ENCODE results near the gene TASOR2. TPM values are rescaled to one million over a fixed set of nuclear protein-coding genes. Genes with fewer than 3 reads are reported as not detected.

TASOR2 gene
- total and polyA plus RNA-seq, 9 of the 15 experiments (the other 6 are each of a cell fraction or from before 2014, with no cell fraction given): 12.7 to 75.3 (median 52.3) TPM

DNA sequence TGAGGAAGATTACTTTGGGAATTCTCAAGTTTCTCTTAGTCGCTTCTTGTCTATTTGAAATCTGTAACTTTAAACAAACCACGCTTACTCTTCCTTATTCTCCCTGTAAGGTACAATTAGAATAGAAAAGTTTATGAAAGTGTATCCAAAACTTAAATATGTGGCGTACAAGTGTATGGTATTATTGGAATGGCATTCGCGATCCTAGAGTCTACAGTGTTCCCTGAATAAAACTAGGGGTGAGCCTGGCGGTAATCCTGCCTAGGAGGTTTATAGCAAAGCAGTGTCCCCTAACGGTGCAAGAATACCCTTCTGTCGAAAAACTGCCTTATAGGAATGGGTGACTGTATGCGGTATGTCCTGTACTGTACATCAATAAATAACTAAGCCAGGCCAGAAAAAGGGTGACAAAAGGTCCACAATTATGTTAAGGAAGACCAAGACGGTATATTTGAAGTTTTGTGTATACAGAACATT lies 1.2 kb downstream of the TASOR2 start:
- CTCF ChIA-PET (ENCODE audit: low intra/inter-chr PET ratio): interaction anchor here (1.1 kb wide), 1 partner anchor 187 kb away, joined by 3 read pairs; no protein-coding TSS in a partner anchor
- Histone ChIP-seq H3K27ac (ENCODE audit: extremely low read depth, low read depth, low read length) (peak overlapping the region; percentile 96), H3K4me1 (replicated peaks in 1 of 2; ENCODE audit: control insufficient read depth in 2 of 2, insufficient read depth in 2 of 2, low read length in 2 of 2) (peaks cover 18 to 24% of the 10 kb centered on the region in 2 experiments; a peak in 4 of 5 replicates), H3K9ac (ENCODE audit: insufficient read depth in 1 of 2, low read depth in 2 of 2, low read length in 2 of 2) (peak overlapping the region; percentile 89 to 97), H3K9me1 (ENCODE audit: control insufficient read depth, insufficient read depth, low read length) (no peaks in the 10 kb centered on the region), H3K4me2 (ENCODE audit: insufficient read depth, low read length) (peak overlapping the region; percentile 85), H3K9me3 (replicated peaks; ENCODE audit: control insufficient read depth, insufficient read depth, low read depth, low read length) (peaks cover 5% of the 10 kb centered on the region), H3K79me2 (ENCODE audit: control insufficient read depth, insufficient read depth, low read length) (peaks cover 62% of the 10 kb centered on the region), H2AFZ (ENCODE audit: low read depth, low read length) (no peak overlapping the region), H3K4me3 (peak overlapping the region; percentile 92), H3K27me3 (ENCODE audit: control insufficient read depth in 2 of 2, insufficient read depth in 2 of 2, low read length in 2 of 2) (no peaks in the 10 kb centered on the region), H3K36me3 (ENCODE audit: control insufficient read depth, insufficient read depth, low read length) (peaks cover 9% of the 10 kb centered on the region; the same call in 2 of the 3 replicates), H4K20me1 (replicated peaks; ENCODE audit: control insufficient read depth, insufficient read depth, low read length) (peaks cover 10% of the 10 kb centered on the region; the same call in 1 of the 2 replicates)
- in situ Hi-C loops (cut with MboI) (no loop called here), intact Hi-C loops (cut with micrococcal nuclease) (loop anchor here (5.0 kb wide), 1 partner anchor 206 kb away; the partner anchor contains the start of gene FBH1)
- DNase-seq (ENCODE audit: extremely low read depth in 1 of 4, low spot score in 3 of 4) (no peak), ATAC-seq (peak; percentile 16), FAIRE-seq (no peak)
- WGBS (ENCODE audit: insufficient coverage, low coverage, missing lambda C conversion rate): under 1% methylated on average over 10 of the region's 10 CpGs
- POLR2A ChIA-PET: interaction anchor here (1.8 kb wide), 1 partner anchor 16 kb away, joined by 6 read pairs; no protein-coding TSS in a partner anchor
- TSS peak; percentile 50 for BruUV-seq (replicated peaks)
- TF ChIP-seq ZNF311 (CRISPR knock-in tag; IDR thresholded peaks at IDR 0.05): no peak
- no peak for TF ChIP-seq MIER1 (IDR thresholded peaks at IDR 0.05; ENCODE audit: low read depth)
- TF ChIP-seq BDP1 (IDR thresholded peaks at IDR 0.05; ENCODE audit: insufficient read depth, insufficient read length): no peak
- TF ChIP-seq GTF2A2 (tag; IDR thresholded peaks at IDR 0.05): no peak
- TF ChIP-seq MAFK (IDR thresholded peaks at IDR 0.05; ENCODE audit: low read length): no peak
- no peak for TF ChIP-seq RNF2 (IDR thresholded peaks at IDR 0.05)
- TF ChIP-seq ATF1 (CRISPR knock-in tag; IDR thresholded peaks at IDR 0.05): no peak
- TF ChIP-seq ATF1 (tag; IDR thresholded peaks at IDR 0.05): no peak
- no peak for TF ChIP-seq ZNF124 (CRISPR knock-in tag; IDR thresholded peaks at IDR 0.05)
- no peak for TF ChIP-seq HNRNPH1 (optimal IDR thresholded peaks at IDR 0.05; ENCODE audit: low read depth, low read length)
- TF ChIP-seq ZNF134 (CRISPR knock-in tag; conservative IDR thresholded peaks at IDR 0.05): no peak
- no peak for TF ChIP-seq SIN3B (IDR thresholded peaks at IDR 0.05; ENCODE audit: low read depth)
- TF ChIP-seq NEUROD1 (IDR thresholded peaks at IDR 0.05; ENCODE audit: borderline replicate concordance, low read depth, low read length, partially characterized antibody): no peak
- TF ChIP-seq ZBTB1 (CRISPR knock-in tag; IDR thresholded peaks at IDR 0.05; ENCODE audit: borderline replicate concordance, low read depth): no peak
- no peak for TF ChIP-seq HNRNPLL (IDR thresholded peaks at IDR 0.05; ENCODE audit: low read depth, low read length, poor library complexity, severe bottlenecking)
- TF ChIP-seq, protein P1, sequence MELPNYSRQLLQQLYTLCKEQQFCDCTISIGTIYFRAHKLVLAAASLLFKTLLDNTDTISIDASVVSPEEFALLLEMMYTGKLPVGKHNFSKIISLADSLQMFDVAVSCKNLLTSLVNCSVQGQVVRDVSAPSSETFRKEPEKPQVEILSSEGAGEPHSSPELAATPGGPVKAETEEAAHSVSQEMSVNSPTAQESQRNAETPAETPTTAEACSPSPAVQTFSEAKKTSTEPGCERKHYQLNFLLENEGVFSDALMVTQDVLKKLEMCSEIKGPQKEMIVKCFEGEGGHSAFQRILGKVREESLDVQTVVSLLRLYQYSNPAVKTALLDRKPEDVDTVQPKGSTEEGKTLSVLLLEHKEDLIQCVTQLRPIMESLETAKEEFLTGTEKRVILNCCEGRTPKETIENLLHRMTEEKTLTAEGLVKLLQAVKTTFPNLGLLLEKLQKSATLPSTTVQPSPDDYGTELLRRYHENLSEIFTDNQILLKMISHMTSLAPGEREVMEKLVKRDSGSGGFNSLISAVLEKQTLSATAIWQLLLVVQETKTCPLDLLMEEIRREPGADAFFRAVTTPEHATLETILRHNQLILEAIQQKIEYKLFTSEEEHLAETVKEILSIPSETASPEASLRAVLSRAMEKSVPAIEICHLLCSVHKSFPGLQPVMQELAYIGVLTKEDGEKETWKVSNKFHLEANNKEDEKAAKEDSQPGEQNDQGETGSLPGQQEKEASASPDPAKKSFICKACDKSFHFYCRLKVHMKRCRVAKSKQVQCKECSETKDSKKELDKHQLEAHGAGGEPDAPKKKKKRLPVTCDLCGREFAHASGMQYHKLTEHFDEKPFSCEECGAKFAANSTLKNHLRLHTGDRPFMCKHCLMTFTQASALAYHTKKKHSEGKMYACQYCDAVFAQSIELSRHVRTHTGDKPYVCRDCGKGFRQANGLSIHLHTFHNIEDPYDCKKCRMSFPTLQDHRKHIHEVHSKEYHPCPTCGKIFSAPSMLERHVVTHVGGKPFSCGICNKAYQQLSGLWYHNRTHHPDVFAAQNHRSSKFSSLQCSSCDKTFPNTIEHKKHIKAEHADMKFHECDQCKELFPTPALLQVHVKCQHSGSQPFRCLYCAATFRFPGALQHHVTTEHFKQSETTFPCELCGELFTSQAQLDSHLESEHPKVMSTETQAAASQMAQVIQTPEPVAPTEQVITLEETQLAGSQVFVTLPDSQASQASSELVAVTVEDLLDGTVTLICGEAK (IDR thresholded peaks at IDR 0.05): peak; percentile 56
- TF ChIP-seq, protein P1 (CRISPR knock-in tag; IDR thresholded peaks at IDR 0.05): no peak

All from K562 (cell line).